ENCODE measurements around the gene ITGA6. TPM values are rescaled to one million over a fixed set of nuclear protein-coding genes. Genes with fewer than 3 reads are reported as not detected.

ITGA6 gene
- total and polyA plus RNA-seq, 8 donors = 14.7 to 92.7 (median 54.8) TPM

GRCh38 chr2:172399765-172400164 is 27.6 kb upstream of the ITGA6 start:
- no peak overlapping the region for H3K27ac ChIP-seq
- no peaks in the 10 kb centered on the region for H3K27me3 ChIP-seq
- DNase-seq (no peak), ATAC-seq (no peak), FAIRE-seq (no peak)
- TF ChIP-seq, protein P1, sequence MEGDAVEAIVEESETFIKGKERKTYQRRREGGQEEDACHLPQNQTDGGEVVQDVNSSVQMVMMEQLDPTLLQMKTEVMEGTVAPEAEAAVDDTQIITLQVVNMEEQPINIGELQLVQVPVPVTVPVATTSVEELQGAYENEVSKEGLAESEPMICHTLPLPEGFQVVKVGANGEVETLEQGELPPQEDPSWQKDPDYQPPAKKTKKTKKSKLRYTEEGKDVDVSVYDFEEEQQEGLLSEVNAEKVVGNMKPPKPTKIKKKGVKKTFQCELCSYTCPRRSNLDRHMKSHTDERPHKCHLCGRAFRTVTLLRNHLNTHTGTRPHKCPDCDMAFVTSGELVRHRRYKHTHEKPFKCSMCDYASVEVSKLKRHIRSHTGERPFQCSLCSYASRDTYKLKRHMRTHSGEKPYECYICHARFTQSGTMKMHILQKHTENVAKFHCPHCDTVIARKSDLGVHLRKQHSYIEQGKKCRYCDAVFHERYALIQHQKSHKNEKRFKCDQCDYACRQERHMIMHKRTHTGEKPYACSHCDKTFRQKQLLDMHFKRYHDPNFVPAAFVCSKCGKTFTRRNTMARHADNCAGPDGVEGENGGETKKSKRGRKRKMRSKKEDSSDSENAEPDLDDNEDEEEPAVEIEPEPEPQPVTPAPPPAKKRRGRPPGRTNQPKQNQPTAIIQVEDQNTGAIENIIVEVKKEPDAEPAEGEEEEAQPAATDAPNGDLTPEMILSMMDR (IDR thresholded peaks at IDR 0.05) = no peak
- intact Hi-C loops (cut with DNase I) = no loop called here
- H3K9me3 ChIP-seq = no peaks in the 10 kb centered on the region
- 93 to 95% methylated on average over 5 of the region's 5 CpGs for WGBS, 2 donors
- H3K4me1 ChIP-seq = no peaks in the 10 kb centered on the region
- no peak overlapping the region for H3K4me3 ChIP-seq
- H3K36me3 ChIP-seq = no peaks in the 10 kb centered on the region

DNA sequence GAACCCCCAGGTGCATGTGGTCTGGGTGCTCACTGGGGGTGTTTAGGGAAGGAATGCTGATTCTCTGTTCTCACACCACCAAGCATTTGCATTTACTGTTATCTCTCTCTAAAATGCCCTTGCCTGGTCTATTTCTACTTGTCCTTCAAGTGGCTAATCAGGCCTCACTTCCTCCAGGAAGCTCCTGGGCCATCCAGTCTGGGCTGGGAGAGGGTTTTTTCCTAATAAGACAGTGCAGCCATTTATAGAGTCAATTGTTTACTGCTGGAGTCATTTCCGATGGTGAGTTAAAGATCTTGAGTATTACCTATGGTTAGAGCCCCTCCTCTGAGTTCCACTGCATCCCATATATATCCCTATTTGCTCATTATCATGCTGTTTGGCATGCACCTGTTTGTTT is 25.2 kb upstream of the ITGA6 start:
- Histone ChIP-seq H3K27me3 (no peaks in the 10 kb centered on the region), H3K27ac (no peak overlapping the region), H3K4me1 (peaks cover 0 to 4% (median 0%) of the 10 kb centered on the region in 3 donors), H3K4me3 (no peak overlapping the region), H3K36me3 (no peaks in the 10 kb centered on the region), H3K9me3 (no peaks in the 10 kb centered on the region)
- 79 to 86% methylated on average over 1 of the region's 1 CpG for WGBS, 2 donors
- intact Hi-C loops (cut with DNase I) = no loop called here
- no peak for DNase-seq
- TF ChIP-seq, protein P1 (IDR thresholded peaks at IDR 0.05) = no peak
- no peak for ATAC-seq
- FAIRE-seq = no peak

DNA sequence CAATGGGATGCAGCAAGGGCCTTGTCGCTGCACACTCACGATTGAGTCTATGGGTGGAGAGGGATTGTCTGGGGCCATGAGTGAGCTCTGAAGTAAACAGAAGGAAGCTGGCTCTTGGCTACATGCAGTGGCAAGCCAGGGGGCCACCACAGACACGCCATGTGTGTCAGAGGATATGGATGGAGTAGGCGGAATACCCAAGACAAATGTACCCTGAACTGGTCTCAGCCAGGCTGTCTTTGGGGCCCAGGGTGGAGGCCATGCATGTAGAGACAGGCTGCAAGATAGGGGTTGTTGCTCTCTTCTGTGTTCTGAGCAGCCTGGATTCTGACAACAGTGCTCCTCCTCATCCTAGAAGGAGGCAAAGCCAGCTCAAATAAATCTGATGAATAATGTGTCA is 24.0 kb upstream of the ITGA6 start:
- H3K4me3 ChIP-seq = no peak overlapping the region
- H3K9me3 ChIP-seq = no peaks in the 10 kb centered on the region
- no peak for FAIRE-seq
- H3K4me1 ChIP-seq = peaks cover 2 to 6% (median 3%) of the 10 kb centered on the region in 3 donors
- DNase-seq = no peak
- H3K27me3 ChIP-seq = no peaks in the 10 kb centered on the region
- WGBS, 2 donors = 85 to 94% methylated on average over 4 of the region's 4 CpGs
- no peak overlapping the region for H3K27ac ChIP-seq
- no peaks in the 10 kb centered on the region for H3K36me3 ChIP-seq
- intact Hi-C loops (cut with DNase I) = no loop called here
- ATAC-seq = no peak
- TF ChIP-seq, protein P1 (IDR thresholded peaks at IDR 0.05) = no peak

DNA sequence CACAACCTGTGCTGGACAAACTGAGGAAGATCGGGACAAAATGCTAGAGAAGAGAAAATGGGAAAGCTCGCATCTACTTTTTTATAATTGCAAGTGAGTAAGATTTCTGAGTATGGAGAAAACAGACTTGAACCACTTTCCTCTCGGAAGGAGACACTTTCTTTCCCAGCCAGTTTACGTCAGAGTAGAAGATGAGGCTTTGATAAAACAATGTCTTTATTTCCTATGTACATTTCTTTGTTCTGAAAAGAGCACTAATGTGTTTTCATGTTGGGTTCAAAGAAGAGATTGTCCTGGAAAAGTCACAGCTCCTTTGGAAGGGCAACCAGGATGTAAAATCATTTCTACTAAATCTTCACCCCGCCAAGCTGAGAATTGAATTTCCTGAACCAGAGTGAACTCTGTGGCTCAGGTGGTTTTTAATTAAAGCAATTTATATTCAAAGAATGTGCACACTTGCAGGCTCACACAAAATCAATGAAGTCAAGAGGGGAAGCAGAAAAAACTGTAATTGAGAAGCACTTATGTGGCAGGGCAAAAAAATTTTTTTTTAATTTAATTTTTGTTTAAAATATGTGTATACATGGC is 23.4 kb upstream of the ITGA6 start:
- no peak overlapping the region for H3K27ac ChIP-seq
- no peak for FAIRE-seq
- peak in 1 of 4 donors; percentile 31 for ATAC-seq
- H3K27me3 ChIP-seq = no peaks in the 10 kb centered on the region
- no peak overlapping the region for H3K4me3 ChIP-seq
- WGBS, 2 donors = 84 to 86% methylated on average over 5 of the region's 5 CpGs
- intact Hi-C loops (cut with DNase I) = no loop called here
- TF ChIP-seq, protein P1 (IDR thresholded peaks at IDR 0.05) = no peak
- no peaks in the 10 kb centered on the region for H3K36me3 ChIP-seq
- no peak for DNase-seq
- H3K9me3 ChIP-seq = no peaks in the 10 kb centered on the region
- peaks cover 8 to 11% (median 8%) of the 10 kb centered on the region in 3 donors for H3K4me1 ChIP-seq

GRCh38 chr2:172404824-172405223 is 22.6 kb upstream of the ITGA6 start:
- ATAC-seq (peak in 3 of 4 donors; percentile 34 to 67 (median 38)), DNase-seq (no peak), FAIRE-seq (no peak)
- peaks cover 8 to 14% (median 9%) of the 10 kb centered on the region in 3 donors for H3K4me1 ChIP-seq
- no peak overlapping the region for H3K4me3 ChIP-seq
- no peaks in the 10 kb centered on the region for H3K27me3 ChIP-seq
- no peak overlapping the region for H3K27ac ChIP-seq
- intact Hi-C loops (cut with DNase I) = no loop called here
- H3K36me3 ChIP-seq = no peaks in the 10 kb centered on the region
- no peaks in the 10 kb centered on the region for H3K9me3 ChIP-seq
- WGBS, 2 donors = 22 to 35% methylated on average over 1 of the region's 1 CpG
- TF ChIP-seq, protein P1 (IDR thresholded peaks at IDR 0.05) = no peak
